ENCODE results near the gene CCDC17.

CCDC17 gene

DNA sequence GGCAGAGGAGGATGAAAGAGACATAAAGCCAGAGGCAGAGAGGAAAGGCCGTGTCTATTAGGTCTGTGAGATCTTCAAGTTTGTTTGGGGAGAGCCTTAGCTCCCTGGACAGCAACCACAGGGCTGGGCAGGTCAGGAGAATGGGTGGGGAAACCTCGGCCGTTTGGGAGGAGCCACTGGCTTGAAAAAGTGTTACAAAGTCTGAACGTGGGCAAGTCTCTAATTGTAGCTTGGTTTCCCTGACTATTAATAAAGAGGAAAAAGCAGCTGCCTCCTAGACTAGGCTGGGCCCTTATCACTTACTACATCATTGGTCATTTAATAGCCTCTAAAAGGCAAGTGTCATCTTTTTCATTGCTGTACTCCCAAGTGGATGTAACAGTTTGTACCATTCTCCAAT is at the start of gene CCDC17:
Gene CCDC17, minus strand, starts transcription at position 83 of the 400 bp plus-strand sequence. CDS start 145 bp downstream, outside the sequence.
- no peak for DNase-seq (ENCODE audit: low read depth)

DNA sequence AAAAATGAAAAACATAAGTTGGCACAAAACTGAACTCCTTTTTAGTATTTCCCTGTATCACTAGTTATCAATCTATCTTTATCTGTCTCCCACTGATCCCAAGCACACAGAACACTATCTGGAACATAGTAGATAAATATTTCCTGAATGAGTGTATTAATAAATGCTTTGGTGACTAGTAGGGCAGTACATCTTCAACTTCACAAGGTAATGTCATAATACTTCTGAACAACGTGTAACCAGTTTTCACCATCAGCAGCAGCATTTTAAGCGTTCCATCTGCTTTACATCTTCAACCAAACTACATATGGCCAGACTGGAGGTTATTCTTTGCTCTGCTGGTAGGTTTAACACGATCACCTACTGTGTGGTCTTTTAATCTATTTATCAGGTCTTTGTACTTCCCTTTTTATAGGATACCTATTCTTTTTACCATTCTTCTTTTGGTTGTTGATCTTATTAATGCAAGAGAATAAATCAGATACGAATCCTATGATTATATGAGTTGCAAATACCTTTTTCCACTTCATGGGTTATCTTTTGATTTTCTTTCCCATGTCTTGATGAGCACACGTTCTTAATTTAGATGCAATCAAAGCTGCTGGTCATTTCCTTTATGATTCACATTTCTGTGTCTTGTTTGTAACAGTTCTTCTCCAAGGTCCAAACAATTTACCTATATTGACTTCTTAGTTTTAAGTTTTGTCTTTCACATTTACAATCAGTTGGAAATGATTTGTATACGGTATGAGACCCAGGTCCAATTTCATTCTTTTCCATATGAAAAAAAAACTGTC is 46.2 kb upstream of the CCDC17 start:
- DNase-seq (ENCODE audit: low read depth) = peak; percentile 54

DNA sequence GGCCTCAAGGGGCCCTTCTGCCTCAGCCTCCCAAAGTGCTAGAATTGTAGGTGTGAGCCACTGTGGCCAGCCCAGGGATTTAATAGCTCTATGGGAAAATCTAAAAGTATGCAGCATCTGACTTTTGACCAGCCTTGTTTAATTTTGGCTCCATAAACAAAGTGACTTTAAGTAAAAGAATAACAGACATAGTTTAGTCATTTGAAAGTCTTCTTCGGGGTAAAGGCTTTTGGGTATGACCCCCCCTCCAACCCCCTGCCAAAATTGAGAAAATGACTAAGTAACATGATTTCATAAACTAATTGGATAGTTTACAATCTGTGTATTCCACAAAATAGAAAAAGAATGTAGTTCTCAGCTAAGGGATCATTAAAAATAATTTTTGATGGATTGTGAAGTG is 45.5 kb upstream of the CCDC17 start:
- DNase-seq (ENCODE audit: low read depth) = no peak

DNA sequence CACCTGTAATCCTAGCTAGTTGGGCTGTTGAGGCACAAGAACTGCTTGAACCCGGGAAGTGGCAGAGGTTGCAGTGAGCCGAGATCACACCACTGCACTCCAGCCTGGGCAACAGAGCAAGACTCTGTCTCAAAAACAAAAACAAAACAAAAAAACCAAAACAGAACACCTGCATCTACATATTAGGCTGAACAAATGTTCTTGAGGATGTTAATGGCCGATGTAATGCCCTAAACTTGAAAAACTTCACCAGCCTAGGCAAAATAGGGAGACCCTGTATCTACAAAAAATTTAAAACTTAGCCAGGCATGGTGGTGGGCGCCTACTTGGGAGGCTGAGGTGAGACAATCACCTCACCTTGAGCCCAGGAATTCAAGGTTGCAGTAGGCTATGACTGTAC is 44.7 kb upstream of the CCDC17 start:
- DNase-seq (ENCODE audit: low read depth) = no peak

DNA sequence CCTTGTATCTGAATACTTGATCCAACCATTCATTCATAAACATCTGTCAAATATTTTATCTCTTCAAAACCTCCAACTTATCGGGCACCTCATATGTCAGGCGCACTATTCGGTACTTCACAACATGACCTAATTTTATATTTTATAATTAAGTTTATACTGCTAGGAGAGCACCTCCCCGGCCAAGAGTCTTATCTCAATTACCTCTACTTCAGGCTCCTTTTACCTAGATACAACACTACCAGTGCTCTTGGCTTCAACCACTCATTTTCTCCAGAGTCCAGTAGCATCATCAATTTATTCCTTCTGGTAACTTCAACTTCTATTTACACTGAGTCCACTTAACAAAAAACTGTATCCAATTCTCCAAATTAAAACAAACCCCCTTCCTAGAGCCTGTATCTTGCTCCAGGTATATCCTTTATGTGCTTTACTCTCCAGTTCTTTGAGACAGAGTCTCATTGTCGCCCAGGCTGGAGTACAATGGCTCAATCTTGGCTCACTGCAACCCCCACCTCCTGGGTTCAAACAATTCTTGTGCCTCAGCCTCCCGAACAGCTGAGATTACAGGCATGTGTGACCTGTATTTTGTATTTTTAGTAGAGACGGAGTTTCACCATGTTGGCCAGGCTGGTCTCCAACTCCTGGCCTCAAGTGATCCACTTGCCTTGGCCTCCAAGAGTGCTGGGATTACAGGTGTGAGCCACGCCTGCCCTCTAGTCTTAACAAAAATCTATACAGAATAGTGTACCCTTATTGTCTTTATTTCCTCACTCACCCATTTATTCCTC is 43.7 kb upstream of the CCDC17 start:
- DNase-seq (ENCODE audit: low read depth) = no peak

DNA sequence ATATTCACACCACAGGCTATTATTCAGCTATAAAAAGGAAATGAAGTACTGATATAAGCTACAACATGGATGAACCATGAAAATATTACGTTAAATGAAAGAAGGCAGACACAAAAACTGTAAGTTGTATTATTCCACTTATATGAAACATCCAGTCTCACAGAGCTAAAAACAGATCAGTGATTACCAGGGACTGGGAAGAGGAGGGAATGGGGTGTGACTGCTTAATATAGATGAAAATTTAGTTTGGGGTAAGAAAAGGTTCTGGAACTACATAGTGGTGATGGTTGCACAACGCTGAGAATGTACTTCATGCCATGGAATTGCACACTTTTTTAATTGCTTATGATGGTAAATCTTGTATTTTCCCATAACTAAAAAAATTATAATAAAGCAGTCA is 43.0 kb upstream of the CCDC17 start:
- DNase-seq (ENCODE audit: low read depth) = no peak

DNA sequence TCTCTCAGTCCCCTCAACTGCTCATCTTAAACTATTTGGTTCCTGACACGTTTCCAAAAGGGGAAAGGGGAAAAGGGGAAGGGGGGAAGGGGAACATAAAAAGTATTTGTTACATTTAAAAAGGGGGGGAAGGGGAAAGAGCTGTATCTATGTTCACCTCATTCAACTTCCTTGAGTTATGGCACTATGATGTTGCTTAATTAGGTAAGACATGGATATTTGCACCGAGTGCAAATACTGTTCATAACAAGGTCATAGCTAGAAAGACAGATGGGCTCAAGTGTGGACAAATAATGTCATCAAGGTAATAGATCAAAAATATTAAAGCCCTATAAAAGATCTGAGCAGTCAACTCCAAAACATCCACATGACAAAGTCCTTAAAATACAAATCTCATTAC is 36.5 kb upstream of the CCDC17 start:
- no peak for DNase-seq (ENCODE audit: low read depth)

DNA sequence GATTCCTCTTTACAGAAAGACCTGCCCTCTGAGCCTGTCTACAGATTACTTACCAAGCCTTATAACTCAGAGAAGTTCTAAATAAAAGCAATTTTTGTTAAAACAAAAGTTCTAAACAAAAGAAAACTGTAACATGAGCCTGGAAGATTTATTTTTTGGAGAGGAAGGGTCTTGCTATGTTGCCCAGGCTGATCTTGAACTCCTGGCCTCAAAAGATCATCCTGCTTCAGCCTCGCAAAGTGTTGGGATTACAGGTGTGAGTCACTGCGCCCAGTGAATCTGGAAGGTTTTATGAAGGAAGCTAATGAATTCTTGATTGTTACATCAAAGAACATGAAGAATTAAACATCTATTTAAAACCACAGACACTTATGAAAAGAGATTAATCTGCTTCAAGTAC is 35.4 kb upstream of the CCDC17 start:
- DNase-seq (ENCODE audit: low read depth) = no peak

DNA sequence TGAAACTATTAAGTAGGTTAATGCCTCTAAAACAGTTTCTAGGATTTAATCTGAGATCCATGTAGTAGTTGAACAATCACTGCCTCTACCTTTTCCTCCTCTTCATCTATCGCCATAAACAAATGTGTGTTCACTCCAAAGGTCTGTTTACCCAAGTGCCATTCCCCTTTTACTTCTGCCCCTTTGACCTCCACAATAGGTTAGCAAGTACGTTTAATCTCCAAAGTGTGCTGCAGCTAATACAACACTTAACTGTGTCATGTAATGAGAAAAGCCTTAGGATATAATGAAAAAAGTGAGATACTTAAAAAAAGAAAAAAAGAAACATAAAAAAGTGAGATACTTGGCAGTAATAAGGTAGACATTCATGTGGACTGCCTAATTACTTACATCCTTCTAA is 34.3 kb upstream of the CCDC17 start:
- no peak for DNase-seq (ENCODE audit: low read depth)

DNA sequence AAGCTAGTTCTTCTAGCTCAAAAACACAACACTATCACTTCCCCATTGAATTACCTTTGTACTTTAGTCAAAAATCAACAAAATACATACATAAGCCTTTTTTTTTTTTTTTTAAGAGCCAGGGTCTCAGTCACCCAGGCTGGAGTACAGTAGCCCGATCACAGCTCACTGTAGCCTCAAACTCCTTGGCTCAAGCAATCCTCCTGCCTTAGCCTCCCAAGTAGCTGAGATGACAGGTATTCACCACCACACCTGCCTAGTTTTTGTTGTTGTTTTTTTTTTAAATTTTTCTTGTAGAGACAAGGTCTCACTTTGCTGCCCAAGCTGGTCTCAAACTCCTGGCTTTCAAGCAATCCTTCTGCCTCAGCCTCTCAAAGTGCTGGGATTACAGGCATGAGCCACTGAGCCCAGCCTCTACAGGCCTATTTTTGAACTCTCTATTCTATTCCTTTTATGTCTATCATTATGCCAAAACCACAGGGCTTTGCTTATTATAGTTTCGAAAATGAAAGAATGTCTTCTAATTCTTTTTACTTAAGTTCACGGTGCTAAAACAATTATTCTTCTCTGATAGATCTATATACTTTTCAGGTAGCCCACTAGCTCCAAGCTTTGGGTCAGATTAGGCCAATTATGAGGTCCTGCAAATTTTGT is 32.8 kb upstream of the CCDC17 start:
- no peak for DNase-seq (ENCODE audit: low read depth)

DNA sequence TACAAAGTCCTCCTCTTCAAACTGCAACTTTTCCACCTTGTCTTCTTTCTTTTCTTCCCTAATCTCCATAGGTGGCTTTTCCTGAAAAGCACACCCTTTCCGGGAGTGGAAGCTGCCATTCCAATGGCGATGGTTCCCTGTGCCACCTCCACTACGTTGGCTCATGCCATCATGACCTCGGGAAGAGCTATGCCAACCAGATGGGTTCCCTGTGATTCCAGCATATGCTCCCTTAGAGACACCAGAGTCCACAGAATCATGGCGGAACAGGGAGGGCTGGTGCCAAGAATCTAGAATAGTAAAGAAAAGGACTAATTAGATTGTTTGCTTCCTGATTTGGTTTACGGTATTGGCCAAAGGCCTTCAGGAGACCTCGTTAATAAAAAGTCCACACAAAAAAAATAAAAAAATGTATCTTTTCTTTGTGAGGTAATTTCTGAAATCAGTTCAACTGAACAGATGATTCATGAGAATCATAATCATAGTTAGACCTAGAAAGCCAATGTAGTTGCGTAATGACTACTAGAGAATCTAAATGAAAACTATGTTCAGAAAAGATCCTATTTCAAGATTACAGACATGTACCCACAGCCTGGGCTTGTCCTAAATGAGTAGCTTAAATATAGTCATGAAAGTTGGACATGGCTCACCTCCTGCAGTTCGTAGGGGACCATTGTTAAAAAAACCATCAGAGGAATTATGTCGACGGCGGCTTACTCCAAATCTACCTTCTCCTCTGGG is 30.9 kb upstream of the CCDC17 start:
- peak; percentile 82 for DNase-seq (ENCODE audit: low read depth)

DNA sequence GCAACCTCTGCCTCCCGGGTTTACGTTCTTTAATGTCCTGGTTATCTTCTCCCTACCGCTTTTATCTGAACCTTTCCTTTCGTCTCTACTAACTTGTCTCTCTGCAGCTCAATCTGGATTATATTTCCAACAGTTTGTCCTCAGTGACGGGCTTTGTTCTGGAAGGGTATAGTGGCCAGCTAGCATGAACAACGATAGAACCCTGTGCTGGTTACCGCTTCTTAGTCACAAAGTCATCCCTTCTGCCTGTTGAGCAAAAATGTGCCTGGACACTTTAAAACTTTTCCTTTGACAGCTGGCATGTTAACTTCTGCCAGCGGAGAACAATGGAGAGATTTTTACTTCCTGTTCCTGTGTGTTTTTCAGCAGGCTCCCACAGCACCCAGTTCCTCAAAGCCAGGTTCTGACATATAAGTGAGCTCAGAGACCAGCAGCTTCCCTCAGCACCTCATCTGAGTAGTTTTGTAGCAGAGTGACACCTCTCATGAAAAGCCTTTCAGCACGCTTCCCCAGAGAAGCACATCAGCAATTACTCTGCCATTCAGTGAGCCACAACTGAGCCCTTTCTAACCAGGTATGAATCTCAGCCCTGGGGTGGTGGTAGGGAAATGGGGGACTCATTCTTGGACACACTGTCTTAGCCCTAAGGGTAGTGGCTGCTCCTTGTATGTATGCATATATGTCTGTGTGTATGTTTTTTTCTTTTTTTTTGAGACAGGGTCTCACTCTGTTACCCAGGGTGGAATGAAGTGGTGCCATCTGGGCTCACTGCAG is 23.6 kb upstream of the CCDC17 start:
- DNase-seq (ENCODE audit: low read depth) = no peak

DNA sequence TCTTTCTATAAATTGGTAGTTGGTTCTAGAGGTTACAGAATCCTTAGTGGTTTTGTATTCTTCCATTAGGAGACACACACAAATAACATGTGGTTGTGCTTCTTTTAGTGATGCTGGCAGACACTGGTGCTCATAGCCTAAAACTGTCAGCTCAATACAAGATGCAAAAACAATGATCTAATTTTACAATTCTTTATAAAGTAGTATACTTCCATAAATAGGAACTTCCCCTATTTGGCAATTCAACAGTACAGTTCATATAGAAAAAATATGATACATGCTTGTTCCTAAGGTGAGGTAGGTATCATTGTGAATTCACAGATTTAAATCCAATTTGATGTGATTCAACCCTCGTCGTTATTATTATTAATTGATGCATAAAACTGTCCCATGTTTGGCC is 20.8 kb upstream of the CCDC17 start:
- DNase-seq (ENCODE audit: low read depth) = no peak

DNA sequence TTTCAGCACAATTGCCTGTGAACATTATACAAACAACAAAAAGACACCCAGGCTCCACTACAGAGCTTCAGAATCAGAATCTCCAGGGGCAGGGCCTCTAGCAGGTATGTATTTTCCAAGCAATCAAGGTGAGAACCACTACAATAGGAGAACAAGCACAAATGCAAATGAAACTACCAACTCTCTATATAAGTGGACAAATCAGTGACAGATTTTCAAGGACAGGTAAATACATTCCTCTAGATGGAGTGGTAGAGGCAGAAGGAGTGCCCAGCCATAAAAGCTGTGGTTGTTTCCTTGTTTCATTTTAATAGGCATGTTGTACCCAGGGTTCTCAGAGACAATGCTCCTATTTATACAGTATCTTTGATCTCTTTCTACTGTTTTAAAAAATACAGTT is 20.1 kb upstream of the CCDC17 start:
- DNase-seq (ENCODE audit: low read depth) = no peak

DNA sequence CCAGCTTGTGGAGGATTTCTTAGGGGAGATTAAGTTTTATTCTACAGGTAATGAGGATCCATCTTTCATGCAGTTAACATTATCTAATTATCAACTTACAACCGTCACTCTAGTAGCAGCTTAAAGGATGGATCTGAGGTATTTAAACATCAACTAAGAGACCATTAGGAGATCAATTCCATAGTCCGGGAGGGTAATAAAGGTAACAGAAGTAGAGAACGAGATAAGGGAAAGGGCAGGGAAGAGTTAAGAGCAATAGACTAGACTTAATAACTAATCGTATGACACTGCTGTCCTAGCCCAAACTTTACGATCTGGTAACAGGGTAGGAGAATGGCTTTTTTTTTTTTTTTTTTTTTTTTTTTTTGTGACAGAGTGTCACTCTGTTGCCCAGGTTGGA is 19.5 kb upstream of the CCDC17 start:
- no peak for DNase-seq (ENCODE audit: low read depth)

DNA sequence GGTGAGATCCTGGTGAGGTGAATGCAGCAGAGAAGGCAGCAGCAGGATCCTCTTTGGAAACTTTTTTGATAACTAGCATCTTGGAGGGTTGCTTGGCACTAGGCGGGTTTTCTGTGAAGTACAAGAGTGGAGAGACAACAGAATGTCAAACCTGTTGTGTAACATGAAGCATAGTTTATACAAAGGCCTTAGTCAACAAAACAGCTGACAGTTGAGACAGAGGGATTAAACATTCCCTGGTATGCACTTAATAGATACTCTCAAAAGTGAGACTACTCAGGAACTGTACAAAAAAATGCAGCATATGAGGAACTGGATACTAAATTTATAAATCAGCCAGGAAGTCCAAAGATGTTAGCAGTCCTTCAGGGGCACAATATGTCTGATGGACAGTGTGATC is 16.4 kb upstream of the CCDC17 start:
- peak; percentile 68 for DNase-seq (ENCODE audit: low read depth)

DNA sequence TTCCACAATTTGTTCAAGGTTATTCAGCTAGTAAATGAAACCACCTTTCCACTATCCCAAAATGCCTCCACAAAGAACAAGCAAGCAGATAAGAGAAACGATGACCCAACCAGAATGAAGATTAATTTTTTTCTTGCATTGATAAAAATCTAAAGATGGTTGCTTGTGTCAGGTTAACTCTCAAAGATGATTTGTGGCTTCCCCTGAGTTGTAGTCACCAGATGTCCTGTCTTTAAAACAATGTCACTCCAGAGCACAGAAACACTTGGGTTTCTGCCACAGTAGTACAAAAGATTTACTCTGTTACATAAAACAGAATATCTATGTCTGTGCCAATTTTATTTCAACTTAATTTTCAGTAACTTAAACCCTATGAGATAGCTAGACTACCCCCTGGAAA is 11.4 kb upstream of the CCDC17 start:
- DNase-seq (ENCODE audit: low read depth) = no peak

DNA sequence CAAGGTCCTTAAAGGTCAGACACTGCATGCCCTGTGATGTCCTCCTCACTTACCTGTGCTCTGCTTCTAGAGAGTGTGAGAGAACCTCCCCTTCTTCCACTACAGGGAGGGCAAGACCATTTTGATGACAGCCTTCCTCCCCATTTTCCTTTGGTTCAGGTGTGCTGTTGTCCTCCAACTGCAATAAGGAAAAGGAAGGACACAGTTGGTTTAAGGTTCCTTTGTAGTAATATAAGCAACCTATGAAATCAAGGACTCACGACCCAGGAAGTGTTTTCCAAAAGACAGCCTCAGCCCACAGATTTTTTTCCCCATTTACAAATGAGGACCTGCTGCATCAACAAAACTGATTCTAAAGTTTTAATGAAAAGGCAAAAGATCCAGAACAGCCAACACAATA is 6.6 kb upstream of the CCDC17 start:
- DNase-seq (ENCODE audit: low read depth) = no peak

DNA sequence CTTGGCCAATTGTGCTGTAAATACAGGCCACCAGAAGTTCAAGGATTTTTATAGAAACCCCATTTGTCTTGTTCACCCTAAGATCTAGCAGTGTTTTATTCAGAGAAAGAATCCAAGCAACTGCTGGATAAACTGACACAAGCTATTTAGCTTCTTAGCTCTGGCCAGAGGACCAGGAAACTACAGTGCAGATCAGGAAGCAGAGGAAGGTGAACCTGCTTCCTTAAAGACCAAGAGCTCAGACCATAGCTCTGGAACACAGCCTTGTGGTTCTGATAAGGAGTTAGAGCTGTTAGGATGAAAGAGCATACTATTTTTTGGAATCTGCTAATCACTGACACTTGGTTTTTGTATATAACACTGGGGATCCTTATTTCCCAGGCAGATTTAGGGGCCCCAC is 5.2 kb upstream of the CCDC17 start:
- DNase-seq (ENCODE audit: low read depth) = no peak

DNA sequence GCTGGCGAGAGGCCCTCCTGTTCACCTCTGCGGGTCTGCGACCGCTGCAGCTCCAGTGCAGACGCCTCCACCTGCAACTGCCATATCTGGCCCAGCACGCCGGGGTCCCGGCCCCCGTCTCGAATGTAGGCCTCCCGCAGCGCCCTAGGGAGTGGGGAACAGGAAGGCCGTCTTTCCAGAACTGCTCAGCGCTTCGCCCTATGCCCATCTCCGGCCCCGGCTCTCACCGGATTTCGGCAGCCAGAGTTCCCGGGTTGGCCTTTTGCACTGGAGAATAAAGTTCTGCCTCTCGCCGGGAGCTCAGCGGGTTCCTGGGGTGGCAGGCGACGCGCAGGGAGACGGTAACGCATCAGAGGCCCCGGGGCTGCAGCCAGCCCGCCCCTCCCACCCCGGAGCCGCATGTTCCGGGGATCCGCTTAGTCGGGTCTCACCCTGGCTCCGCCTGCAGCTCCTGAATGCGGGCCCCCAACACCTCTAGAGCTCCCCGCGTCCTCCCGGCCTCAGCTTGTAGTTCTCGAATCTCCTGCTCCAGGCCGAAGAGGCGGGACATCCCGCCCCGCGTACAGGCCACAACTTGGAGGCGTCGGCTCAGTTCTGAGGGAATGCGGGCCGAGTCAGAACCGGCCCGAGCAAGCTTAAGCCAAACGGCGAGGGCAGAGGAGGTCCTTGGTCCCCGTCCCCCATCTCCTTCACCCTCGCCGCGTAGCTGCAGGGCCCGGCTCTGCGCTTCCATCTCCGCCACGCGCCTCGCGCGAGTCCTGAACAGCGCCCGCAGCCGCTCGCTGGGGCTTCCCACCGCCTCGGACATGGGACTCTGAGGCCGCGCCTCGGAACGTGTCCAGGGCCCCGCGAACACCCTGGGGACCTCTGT is 1.1 kb downstream of the CCDC17 start:
- no peak for DNase-seq (ENCODE audit: low read depth)

Measured in iris pigment epithelial cell (primary cell).